AG10803 (cell line): Measurements from ENCODE around the gene MYO6.

Source experiments
- DNase-seq: peaks from one replicate; pipeline ENCODE4 v3.0.0; 2010; ENCODE audit warnings: low read depth
- H3K4me3 ChIP-seq: 2 replicates; pipeline ENCODE4 v1.5.1; 2011; ENCODE audit warnings: mild to moderate bottlenecking, low read length, control low read depth
- TF ChIP-seq, protein P1 (sequence below): conservative IDR thresholded peaks from 2 replicates; pipeline ENCODE4 v1.5.1; 2011; ENCODE audit warnings: mild to moderate bottlenecking, low read length, control low read depth, inconsistent platforms

Gene MYO6

DNA sequence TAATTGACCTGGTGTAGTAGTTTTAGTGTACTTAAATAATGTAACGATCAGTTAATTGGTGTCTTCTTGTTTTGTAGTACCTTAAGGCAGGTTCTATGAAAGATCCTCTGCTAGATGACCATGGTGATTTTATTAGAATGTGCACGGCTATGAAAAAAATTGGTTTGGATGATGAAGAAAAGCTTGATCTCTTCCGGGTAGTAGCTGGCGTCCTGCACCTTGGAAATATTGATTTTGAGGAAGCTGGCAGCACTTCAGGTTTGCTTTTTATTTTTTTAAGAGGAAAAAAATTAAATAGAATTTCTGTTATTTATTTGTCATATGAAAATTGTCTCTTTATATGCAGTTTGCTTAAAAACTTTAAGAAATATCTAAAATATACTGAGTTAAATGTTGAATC lies 99.2 kb downstream of the MYO6 start:
- TF ChIP-seq, protein P1, sequence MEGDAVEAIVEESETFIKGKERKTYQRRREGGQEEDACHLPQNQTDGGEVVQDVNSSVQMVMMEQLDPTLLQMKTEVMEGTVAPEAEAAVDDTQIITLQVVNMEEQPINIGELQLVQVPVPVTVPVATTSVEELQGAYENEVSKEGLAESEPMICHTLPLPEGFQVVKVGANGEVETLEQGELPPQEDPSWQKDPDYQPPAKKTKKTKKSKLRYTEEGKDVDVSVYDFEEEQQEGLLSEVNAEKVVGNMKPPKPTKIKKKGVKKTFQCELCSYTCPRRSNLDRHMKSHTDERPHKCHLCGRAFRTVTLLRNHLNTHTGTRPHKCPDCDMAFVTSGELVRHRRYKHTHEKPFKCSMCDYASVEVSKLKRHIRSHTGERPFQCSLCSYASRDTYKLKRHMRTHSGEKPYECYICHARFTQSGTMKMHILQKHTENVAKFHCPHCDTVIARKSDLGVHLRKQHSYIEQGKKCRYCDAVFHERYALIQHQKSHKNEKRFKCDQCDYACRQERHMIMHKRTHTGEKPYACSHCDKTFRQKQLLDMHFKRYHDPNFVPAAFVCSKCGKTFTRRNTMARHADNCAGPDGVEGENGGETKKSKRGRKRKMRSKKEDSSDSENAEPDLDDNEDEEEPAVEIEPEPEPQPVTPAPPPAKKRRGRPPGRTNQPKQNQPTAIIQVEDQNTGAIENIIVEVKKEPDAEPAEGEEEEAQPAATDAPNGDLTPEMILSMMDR, result no peak
- no peak for DNase-seq
- H3K4me3 ChIP-seq, result no peak overlapping the region

DNA sequence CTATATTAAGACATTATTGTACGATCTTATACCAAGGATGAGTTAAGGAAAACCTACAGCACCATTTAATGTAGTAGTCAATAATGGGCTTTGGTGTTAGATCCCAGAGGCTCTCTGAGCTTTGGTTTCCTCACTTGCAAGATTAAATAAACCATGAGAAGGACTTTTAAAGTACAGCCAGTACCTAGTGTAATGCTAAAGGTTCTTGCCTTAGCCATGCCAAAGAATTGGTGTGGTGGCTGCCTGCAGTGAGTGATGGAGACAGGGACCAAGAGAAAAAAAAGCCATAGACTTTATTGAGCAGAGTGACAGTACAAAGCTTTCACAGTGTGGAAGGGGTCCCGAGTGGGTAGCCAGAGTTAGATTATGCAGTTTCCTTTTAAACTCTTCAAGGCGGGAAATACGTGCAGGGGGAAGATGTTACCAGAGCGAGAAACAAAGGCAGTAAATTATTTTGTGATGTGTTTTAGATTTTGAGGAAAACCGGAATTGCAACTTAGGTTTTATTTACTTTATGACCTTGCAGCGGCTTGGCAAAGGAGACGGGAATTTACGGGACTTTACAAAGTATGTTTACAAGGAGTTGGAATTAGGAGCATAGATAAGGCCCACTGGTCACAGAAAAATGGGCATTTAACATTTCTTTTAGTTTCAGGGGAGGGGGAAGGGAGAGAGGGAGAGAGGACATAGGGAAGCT lies 100.4 kb downstream of the MYO6 start:
- no peak for DNase-seq
- TF ChIP-seq, protein P1, result no peak
- H3K4me3 ChIP-seq, result no peak overlapping the region

DNA sequence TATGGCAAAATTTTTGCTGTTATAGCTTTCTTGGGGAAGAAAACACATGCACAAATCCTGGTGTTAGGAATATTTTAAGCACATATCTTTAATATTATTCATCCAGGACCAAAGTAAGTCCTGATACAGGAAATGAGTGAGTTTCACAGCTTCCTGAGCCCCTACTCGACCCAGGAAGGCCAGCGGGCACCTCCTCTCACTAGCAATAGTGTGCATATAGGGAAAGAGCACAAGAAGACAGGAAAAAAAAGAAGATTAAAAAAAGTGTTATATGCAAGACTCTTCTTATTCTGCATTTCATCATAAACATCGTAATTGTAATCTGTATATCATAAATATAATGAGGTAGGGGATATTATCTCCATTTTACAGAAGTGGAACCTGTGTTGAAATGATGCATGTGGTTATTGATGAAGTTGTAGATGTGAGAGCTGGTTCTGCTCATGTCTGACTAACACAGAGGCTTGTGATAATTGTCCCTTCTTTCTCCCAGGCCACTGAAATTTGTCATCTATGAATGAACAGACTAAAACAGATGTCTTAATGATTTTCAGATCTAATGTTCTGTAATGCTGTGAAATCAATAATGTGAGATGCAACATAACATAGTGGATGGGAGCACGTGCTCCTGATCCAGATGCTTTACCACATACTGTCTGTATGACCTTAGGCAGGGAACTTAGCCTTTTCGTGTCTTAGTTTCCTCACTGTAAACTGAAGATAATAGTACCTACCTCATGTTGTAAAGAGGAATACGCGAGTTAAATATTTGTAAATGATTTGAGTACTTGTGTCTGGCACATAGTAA lies 101.2 kb downstream of the MYO6 start:
- TF ChIP-seq, protein P1, result no peak
- no peak for DNase-seq
- H3K4me3 ChIP-seq, result no peak overlapping the region

DNA sequence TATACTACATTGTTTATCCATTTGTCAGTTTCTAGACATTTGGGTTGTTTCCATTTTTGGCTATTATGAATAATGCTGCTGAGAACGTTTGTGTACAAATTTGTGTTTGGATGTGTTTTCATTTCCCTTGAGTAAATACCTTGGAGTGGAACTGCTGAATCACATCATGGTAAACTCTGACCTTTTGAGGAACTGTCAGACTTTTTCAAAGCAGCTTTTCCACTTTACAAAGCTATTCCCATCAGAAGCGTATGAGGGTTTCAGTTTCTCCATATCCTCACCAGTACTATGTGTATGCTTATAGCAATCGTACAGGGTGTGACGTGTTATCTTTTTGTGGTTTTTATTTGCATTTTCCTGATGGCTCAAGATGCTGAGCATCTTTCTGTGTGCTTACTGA lies 103.7 kb downstream of the MYO6 start:
- no peak for DNase-seq
- H3K4me3 ChIP-seq, result no peak overlapping the region

DNA sequence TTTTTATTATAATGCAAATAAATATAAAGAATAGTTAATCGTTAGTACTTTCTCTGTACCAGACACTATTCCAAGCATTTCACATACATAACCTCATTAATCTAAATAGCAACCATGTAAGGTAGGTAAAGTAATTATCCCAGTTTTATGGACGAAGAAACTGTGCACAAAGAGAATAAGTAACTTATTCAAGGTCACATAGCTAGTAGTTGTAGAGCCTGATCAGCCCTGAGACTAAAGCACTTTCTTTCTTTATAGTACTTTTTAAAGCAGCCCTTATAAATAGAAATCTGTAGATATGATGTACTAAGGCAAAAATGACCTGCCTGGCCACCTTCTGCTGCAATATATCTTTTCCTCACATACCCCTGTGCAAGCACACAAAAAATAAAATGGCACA lies 104.8 kb downstream of the MYO6 start:
- no peak for DNase-seq
- no peak overlapping the region for H3K4me3 ChIP-seq
- TF ChIP-seq, protein P1, result no peak

More for the DNA sequence above, 103.7 kb downstream of the MYO6 start:
- TF ChIP-seq, protein P1, result no peak

DNA sequence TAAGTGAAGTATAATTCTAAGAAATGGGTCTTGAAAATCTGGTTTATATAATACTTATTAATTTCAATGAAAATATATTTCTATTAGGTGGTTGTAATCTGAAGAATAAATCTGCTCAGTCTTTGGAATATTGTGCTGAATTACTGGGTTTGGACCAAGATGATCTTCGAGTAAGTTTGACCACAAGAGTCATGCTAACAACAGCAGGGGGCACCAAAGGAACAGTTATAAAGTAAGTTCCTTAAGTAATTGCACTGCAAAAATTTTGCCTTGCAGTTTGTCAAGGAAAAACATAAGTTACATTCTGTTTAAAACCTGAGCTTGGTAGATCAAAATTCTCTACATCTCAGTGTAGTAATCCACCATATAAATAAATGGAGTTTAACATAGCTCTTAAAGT lies 106.0 kb downstream of the MYO6 start:
- DNase-seq, result peak; percentile 64
- TF ChIP-seq, protein P1, result peak; percentile 59
- no peak overlapping the region for H3K4me3 ChIP-seq

DNA sequence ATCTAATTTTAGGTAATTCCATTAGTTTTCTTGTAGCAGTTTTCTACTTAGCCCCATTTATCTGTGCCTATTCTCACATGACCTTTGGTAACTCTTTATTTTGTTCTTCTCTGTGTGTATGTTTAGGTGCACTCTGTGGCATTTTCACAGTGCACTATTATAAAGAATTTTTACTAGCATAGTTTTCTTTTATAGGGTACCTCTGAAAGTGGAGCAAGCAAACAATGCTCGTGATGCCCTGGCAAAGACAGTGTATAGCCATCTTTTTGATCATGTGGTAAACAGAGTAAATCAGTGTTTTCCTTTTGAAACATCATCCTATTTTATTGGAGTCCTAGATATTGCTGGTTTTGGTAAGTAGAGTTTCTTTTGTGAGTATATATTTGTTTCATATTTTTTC lies 107.9 kb downstream of the MYO6 start:
- H3K4me3 ChIP-seq, result no peak overlapping the region
- TF ChIP-seq, protein P1, result no peak
- no peak for DNase-seq
